ENCODE measurements around the gene DCBLD2.

- TF ChIP-seq, protein P1, sequence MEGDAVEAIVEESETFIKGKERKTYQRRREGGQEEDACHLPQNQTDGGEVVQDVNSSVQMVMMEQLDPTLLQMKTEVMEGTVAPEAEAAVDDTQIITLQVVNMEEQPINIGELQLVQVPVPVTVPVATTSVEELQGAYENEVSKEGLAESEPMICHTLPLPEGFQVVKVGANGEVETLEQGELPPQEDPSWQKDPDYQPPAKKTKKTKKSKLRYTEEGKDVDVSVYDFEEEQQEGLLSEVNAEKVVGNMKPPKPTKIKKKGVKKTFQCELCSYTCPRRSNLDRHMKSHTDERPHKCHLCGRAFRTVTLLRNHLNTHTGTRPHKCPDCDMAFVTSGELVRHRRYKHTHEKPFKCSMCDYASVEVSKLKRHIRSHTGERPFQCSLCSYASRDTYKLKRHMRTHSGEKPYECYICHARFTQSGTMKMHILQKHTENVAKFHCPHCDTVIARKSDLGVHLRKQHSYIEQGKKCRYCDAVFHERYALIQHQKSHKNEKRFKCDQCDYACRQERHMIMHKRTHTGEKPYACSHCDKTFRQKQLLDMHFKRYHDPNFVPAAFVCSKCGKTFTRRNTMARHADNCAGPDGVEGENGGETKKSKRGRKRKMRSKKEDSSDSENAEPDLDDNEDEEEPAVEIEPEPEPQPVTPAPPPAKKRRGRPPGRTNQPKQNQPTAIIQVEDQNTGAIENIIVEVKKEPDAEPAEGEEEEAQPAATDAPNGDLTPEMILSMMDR (conservative IDR thresholded peaks at IDR 0.05; ENCODE audit: low read depth, low read length), result no peak
- TF ChIP-seq EZH2phosphoT487 (IDR thresholded peaks at IDR 0.05; ENCODE audit: borderline replicate concordance, low read length), result no peak
- TF ChIP-seq EZH2 (IDR thresholded peaks at IDR 0.05; ENCODE audit: low read length, unreplicated experiment), result no peak
Observed at GRCh38 chr3:98869391-98869790, 32.1 kb downstream of the DCBLD2 start.
